ENCODE data around the gene GNA14.
"Not testable (repeated sequence)": the region's sequence is repeated elsewhere in the genome, so short reads cannot be mapped to it uniquely, and the experiment has no call there.

The GNA14 gene

DNA sequence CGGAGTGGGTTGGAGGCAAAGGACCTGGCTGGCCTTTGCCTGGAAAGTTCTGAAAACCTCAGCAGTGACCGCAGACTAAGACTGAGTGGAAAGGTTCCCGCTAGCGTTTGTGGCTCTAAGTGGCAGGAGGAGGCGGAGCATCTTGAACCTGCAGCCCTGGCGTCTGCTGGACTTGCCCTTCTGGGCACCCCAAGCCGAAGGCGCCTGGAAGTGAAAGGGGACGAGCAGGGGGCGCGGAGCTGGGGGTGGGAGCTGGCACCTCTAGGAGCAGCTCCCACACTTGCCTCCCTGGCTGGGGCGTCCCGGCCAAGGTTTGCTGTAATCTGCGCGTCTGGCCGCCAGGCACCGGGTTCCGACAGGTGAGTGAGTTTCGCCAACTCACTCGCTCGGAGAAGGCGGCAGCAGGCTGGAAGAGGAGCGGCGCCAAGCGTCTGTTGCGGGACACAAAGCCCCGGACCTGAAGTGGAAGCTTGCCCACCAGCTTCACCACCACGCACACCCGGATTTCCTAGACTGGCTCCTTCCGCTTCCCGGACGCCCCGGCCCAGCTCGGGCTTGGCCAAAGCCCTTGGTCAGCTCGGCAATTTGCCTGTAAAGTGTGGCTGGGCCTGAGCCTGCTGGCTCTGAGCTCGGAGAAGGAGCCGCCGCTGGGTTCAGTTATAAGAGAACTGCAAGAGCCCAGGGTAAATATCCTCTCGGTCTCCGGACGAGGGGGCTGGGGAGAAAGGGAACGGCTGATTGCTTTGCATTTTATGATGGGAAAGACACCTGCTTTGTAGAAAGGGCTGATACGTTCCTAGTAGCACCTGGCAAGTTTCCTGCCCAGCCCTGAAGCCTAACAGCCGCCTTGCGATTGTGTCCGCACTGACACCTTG, at the start of gene GNA14:
Gene GNA14 (minus strand): TSS at position 89 of the 875 bp plus-strand sequence. CDS start 529 bp downstream, outside the sequence.
- DNase-seq (ENCODE audit: low read depth, low spot score) = no peak

DNA sequence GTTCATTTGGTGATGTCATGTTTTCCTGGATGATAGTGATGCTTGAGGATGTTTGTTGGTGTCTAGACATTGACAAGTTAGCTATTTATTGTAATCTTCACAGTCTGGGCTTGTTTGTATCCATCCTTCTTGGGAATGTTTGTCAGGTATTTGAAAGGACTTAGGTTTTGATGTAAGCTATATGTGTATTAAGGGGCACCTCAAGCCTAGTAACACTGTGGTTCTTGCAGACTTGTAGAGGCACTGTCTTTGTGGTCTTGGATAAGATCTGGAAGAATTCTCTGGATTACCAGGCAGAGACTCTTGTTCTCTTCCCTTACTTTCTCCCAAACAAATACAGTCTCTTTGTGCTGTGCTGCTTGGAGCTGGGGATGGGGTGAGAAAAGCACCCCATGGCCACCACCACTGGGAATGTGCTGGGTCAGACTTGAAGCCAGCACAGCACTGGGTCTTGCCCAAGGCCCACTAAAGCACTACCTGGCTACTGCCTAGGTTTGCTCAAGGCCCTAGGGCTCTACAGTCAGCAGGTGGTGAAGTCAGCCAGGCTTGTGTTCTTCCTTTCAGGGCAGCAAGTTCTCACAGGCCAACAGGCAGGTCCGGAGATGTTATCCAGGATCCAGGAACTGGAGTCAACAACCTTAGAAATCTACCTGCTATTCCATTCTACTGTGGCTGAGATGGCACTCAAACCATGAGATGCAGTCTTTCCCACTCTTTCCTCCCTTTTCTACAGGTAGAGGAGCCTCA, 49.3 kb upstream of the GNA14 start:
- no peak for DNase-seq (ENCODE audit: low read depth, low spot score)

DNA sequence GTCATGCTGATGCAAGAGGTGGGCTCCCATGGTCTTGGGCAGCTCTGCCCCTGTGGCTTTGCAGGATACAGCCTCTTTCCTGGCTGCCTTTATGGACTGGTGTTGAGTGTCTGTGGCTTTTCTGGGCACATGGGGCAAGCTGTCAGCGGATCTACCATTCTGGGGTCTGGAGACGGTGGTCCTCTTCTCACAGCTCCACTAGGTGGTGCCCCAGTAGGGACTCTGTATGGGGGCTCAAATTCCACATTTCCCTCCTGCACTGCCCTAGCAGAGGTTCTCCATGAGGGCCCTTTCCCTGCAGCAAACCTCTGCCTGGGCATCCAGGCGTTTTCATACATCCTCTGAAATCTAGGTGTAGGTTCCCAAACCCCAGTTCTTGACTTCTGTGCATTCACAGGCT, 42.6 kb upstream of the GNA14 start:
- not testable (repeated sequence) for DNase-seq (ENCODE audit: low read depth, low spot score)

DNA sequence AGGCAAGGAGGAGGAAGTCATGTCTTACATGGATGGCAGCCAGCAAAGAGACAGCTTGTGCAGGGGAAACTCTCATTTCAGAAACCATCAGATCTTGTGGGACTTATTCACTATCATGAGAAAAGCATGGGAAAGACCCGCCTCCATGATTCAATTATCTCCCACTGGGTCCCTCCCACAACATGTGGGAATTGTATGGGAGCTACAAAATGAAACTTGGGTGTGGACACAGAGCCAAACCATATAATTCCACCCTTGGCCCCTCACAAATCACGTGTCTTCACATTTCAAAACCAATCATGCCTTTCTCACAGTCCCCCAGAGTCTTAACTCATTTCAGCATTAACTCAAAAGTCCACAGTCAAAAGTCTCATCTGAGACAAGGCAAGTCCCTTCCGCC, 42.0 kb upstream of the GNA14 start:
- not testable (repeated sequence) for DNase-seq (ENCODE audit: low read depth, low spot score)

DNA sequence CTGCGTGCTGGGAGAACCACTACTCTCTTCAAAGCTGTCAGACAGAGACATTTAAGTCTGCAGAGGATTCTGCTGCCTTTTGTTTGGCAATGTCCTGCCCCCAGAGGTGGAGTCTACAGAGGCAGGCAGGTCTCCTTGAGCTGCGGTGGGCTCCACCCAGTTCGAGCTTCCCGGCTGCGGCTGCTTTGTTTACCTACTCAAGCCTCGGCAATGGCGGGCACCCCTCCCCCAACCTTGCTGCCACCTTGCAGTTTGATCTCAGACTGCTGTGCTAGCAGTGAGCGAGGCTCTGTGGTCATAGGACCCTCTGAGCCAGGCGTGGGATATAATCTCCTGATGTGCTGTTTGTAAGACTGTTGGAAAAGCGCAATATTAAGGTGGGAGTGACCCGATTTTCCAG, 39.6 kb upstream of the GNA14 start:
- not testable (repeated sequence) for DNase-seq (ENCODE audit: low read depth, low spot score)

GRCh38 chr9:77680581-77680980, 32.5 kb upstream of the GNA14 start:
- DNase-seq (ENCODE audit: low read depth, low spot score) = no peak

- DNase-seq (ENCODE audit: low read depth, low spot score) = no peak
Observed at GRCh38 chr9:77679661-77680368, 31.7 kb upstream of the GNA14 start.

GRCh38 chr9:77679088-77679487, 31.0 kb upstream of the GNA14 start:
- DNase-seq (ENCODE audit: low read depth, low spot score) = no peak

DNA sequence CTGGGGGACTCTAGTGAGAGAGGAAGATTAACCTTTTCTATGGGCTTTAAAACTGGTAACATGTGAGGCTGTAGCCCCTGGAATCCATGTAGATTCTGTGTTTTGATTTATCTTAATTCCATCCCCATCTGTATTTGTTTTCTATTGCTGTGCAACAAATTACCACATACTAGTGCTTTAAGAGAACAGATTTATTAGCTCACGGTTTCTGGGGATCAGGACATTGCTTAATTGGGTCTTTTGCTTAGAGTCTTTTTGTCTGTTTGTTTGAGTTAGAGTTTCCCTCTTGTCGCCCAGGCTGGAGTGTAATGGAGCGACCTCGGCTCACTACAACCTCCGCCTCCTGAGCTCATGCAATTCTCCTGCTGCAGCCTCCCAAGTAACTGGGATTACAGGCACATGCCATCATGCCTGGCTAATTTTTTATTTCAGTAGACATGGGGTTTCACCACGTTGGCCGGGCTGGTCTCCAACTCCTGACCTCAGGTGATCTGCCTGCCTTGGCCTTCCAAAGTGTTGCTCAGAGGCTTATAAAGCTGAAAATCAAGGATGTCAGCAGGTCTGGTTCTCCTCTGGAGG, 29.9 kb upstream of the GNA14 start:
- no peak for DNase-seq (ENCODE audit: low read depth, low spot score)

DNA sequence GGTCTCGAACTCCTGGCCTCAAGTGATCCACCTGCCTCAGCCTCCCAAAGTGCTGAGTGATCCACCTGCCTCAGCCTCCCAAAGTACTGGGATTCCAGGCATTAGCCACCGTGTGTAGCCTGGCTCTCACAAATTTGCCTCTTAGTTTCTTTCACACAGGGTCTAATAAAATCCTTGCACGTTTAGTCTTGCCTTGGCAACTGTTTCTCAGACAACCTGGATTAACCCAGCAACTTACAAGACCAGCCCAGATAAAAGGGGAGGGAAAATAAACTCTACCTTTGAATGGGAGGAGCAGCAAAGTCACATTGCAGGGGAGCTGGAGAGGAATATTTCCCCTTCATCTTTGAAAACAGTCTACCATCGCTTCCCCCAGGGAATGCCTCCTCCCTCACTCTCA, 29.3 kb upstream of the GNA14 start:
- no peak for DNase-seq (ENCODE audit: low read depth, low spot score)

- DNase-seq (ENCODE audit: low read depth, low spot score) = no peak
Observed at GRCh38 chr9:77673941-77674791, 26.0 kb upstream of the GNA14 start.

DNA sequence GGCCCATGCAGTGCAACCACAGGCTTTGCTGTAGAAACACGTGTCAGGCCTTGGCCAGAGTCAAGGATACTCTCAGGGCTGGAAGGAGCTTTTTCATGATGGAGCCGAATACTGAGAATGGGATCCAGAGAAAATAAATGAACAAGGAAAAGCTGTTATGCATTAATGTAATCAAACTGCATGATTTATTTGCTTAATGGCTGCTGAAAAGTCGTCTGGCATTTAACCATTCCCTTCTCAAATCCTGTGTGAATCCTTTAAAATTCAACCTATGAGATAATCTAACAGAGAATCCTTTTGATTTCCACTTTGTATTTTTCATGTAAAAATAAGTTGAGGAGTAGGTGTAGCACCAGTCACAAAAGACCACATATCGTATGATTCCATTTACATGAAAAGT, 24.1 kb upstream of the GNA14 start:
- DNase-seq (ENCODE audit: low read depth, low spot score) = no peak

- no peak for DNase-seq (ENCODE audit: low read depth, low spot score)
Observed at GRCh38 chr9:77667151-77667550, 19.0 kb upstream of the GNA14 start.

GRCh38 chr9:77663754-77664153, 15.6 kb upstream of the GNA14 start:
- DNase-seq (ENCODE audit: low read depth, low spot score) = no peak

GRCh38 chr9:77661566-77662085, 13.5 kb upstream of the GNA14 start:
- no peak for DNase-seq (ENCODE audit: low read depth, low spot score)

GRCh38 chr9:77659926-77660325, 11.8 kb upstream of the GNA14 start:
- no peak for DNase-seq (ENCODE audit: low read depth, low spot score)

DNA sequence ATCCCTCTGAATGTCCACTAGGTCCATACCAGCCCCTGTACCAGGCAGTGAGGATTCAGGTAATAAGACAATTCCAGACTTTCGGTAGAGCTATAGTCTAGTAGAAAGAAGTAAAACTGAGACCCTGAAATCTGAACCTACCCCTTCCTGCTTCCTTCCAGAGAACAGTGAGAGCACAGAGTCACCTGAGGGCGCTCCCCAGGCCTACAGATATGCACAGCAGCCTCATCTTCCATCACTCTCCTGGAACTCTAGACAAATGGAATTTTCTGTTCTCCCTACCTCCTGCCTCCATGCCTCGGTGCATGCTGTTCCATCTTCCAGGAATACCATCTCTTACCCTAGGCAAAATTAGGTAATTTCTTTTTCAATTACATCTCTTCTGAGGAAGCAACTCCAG, 3.1 kb upstream of the GNA14 start:
- DNase-seq (ENCODE audit: low read depth, low spot score) = no peak

GRCh38 chr9:77649109-77649812, 1.1 kb upstream of the GNA14 start:
- no peak for DNase-seq (ENCODE audit: low read depth, low spot score)

- DNase-seq (ENCODE audit: low read depth, low spot score) = no peak
Observed at GRCh38 chr9:77647267-77648233, 572 bp downstream of the GNA14 start.
